PC-3 (cell line): ENCODE measurements around the gene LCAT. TPM values are rescaled to one million over a fixed set of nuclear protein-coding genes. Genes with fewer than 3 reads are reported as not detected.

Experiments used
- ATAC-seq: fragments of 200-7000 bp; cut with Tn5 transposase; 2 replicates; pipeline ENCODE4 v1.9.1; 2020; ENCODE audit warnings: mild to moderate bottlenecking, moderate library complexity
- BruUV-seq: library from RNA; stranded (reverse); fragments of 400-500 nt; replicated peaks from 2 replicates; lab custom pipeline; 2021; lab: Mats Ljungman, UMichigan
- CTCF ChIA-PET: fragments of 300-600 bp; sonication (Branson Sonifier 250); formaldehyde crosslinking; loops from one replicate; lab custom pipeline; 2022; ENCODE audit warnings: antibody characterized with exemption; lab: Charles Lee
- POLR2A ChIA-PET: fragments of 300-600 bp; sonication (Branson Sonifier 250); formaldehyde crosslinking; loops from one replicate; lab custom pipeline; 2022; ENCODE audit warnings: antibody characterized with exemption; ENCODE audit not compliant: unreplicated experiment; lab: Charles Lee
- DNase-seq: peaks from one replicate; pipeline ENCODE4 v3.0.0-alpha.2; 2015
- H2AFZ ChIP-seq: fragments of 300-600 bp; sonication (generic); 2 replicates; pipeline ENCODE4 v1.6.0; 2016; ENCODE audit warnings: antibody characterized with exemption, low read length
- H3F3A ChIP-seq: fragments of 300-600 bp; sonication (generic); one replicate; pipeline ENCODE4 v1.6.0; 2017; ENCODE audit warnings: antibody characterized with exemption, low read length, control low read depth, mild to moderate bottlenecking; ENCODE audit not compliant: unreplicated experiment
- H3K27ac ChIP-seq: fragments of 300-600 bp; sonication (generic); 2 replicates; pipeline ENCODE4 v1.5.1; 2016; ENCODE audit warnings: mild to moderate bottlenecking, low read length
- H3K27me3 ChIP-seq: fragments of 300-600 bp; sonication (generic); 2 replicates; pipeline ENCODE4 v1.6.1; 2016; ENCODE audit warnings: low read length, mixed read lengths
- H3K36me3 ChIP-seq: fragments of 300-600 bp; sonication (generic); 2 replicates; pipeline ENCODE4 v1.6.1; 2016; ENCODE audit warnings: low read depth, mixed run types, low read length, mixed read lengths
- H3K4me1 ChIP-seq: fragments of 300-600 bp; sonication (generic); 2 replicates; pipeline ENCODE4 v1.5.1; 2016; ENCODE audit warnings: low read length; ENCODE audit not compliant: insufficient read depth
- H3K4me2 ChIP-seq: fragments of 300-600 bp; sonication (generic); 2 replicates; pipeline ENCODE4 v1.6.0; 2016; ENCODE audit warnings: low read length
- H3K4me3 ChIP-seq: fragments of 300-600 bp; sonication (generic); 2 replicates; pipeline ENCODE4 v1.5.1; 2016; ENCODE audit warnings: mild to moderate bottlenecking, low read length, mixed read lengths
- H3K79me2 ChIP-seq: fragments of 300-600 bp; sonication (generic); 2 replicates; pipeline ENCODE4 v1.6.1; 2017; ENCODE audit warnings: low read length, mixed read lengths
- H3K9ac ChIP-seq: fragments of 300-600 bp; sonication (generic); 2 replicates; pipeline ENCODE4 v1.6.0; 2016; ENCODE audit warnings: mild to moderate bottlenecking, low read length
- H3K9me2 ChIP-seq: fragments of 300-600 bp; sonication (generic); replicated peaks from 2 replicates; pipeline ENCODE4 v1.6.1; 2016; ENCODE audit warnings: mixed run types, low read length, mixed read lengths
- H3K9me3 ChIP-seq: fragments of 300-600 bp; sonication (generic); 2 replicates; pipeline ENCODE4 v1.6.1; 2016; ENCODE audit warnings: low read length, mixed read lengths
- H4K20me1 ChIP-seq: fragments of 300-600 bp; sonication (generic); 2 replicates; pipeline ENCODE4 v1.6.1; 2016; ENCODE audit warnings: low read length, mixed read lengths
- EZH2 ChIP-seq: fragments of 300-600 bp; sonication (generic); IDR thresholded peaks from one replicate; pipeline ENCODE4 v1.6.1; 2017; ENCODE audit warnings: antibody characterized with exemption, mild to moderate bottlenecking, low read length; ENCODE audit not compliant: unreplicated experiment
- EZH2phosphoT487 ChIP-seq: fragments of 300-600 bp; sonication (generic); IDR thresholded peaks from 2 replicates; pipeline ENCODE4 v1.6.1; 2018; ENCODE audit warnings: mild to moderate bottlenecking, antibody characterized with exemption, low read length, borderline replicate concordance
- intact Hi-C: fragments of 100-400 bp; cut with micrococcal nuclease; formaldehyde crosslinking; loops from 2 replicates; pipeline ENCODE4 v1.9.0; 2023
- total RNA-seq: library from RNA; depleted of rRNA; stranded (reverse); fragments of >200 nt; gene quantifications from 2 replicates; pipeline ENCODE4 v1.2.3, GENCODE V29; 2014
- TF ChIP-seq, protein P1 (sequence below): fragments of 300-600 bp; sonication (generic); conservative IDR thresholded peaks from 2 replicates; pipeline ENCODE4 v1.5.1; 2017; ENCODE audit warnings: antibody characterized with exemption, low read depth, mild to moderate bottlenecking, low read length

Gene LCAT
- total RNA-seq, 1 experiment from 2014 or later: 3.2 TPM

DNA sequence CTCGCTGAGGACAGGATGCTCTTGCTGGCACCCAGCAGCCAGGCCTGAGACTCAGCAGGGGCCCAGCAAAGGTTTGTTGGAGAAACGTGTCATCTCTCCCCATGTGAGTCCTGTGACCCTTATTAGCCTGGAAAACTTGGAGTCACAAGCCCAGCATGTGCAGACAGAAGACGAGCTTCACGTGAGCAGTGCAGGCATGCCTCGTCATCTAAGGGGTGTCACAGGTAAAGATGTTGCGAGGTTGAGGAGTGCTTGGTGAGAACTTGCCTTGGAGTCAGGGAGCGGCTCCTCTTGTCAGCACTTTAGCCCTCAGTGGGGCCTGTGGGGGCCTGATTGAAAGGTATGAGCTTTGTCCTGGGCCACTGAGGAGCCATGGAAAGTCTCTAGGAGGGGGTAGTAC, 10.1 kb downstream of the LCAT start:
- Histone ChIP-seq H3K36me3 (no peaks in the 10 kb centered on the region), H4K20me1 (no peaks in the 10 kb centered on the region), H3K79me2 (peaks cover 31% of the 10 kb centered on the region), H3K4me2 (peak overlapping the region; percentile 84; the same call in 1 of the 2 replicates), H3K27me3 (no peaks in the 10 kb centered on the region), H3K4me1 (peaks cover 14% of the 10 kb centered on the region; the same call in 1 of the 2 replicates), H3K9ac (no peak overlapping the region), H3K9me3 (no peaks in the 10 kb centered on the region), H3K4me3 (peak overlapping the region; percentile 88; the same call in 1 of the 2 replicates), H3K27ac (no peak overlapping the region), H2AFZ (no peak overlapping the region), H3K9me2 (no peaks in the 10 kb centered on the region), H3F3A (no peaks in the 10 kb centered on the region)
- intact Hi-C loops: no loop called here
- CTCF ChIA-PET: no interaction called here
- TF ChIP-seq, protein P1, sequence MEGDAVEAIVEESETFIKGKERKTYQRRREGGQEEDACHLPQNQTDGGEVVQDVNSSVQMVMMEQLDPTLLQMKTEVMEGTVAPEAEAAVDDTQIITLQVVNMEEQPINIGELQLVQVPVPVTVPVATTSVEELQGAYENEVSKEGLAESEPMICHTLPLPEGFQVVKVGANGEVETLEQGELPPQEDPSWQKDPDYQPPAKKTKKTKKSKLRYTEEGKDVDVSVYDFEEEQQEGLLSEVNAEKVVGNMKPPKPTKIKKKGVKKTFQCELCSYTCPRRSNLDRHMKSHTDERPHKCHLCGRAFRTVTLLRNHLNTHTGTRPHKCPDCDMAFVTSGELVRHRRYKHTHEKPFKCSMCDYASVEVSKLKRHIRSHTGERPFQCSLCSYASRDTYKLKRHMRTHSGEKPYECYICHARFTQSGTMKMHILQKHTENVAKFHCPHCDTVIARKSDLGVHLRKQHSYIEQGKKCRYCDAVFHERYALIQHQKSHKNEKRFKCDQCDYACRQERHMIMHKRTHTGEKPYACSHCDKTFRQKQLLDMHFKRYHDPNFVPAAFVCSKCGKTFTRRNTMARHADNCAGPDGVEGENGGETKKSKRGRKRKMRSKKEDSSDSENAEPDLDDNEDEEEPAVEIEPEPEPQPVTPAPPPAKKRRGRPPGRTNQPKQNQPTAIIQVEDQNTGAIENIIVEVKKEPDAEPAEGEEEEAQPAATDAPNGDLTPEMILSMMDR: no peak
- POLR2A ChIA-PET: no interaction called here
- no peak for DNase-seq
- BruUV-seq: no TSS peak
- ATAC-seq: no peak

DNA sequence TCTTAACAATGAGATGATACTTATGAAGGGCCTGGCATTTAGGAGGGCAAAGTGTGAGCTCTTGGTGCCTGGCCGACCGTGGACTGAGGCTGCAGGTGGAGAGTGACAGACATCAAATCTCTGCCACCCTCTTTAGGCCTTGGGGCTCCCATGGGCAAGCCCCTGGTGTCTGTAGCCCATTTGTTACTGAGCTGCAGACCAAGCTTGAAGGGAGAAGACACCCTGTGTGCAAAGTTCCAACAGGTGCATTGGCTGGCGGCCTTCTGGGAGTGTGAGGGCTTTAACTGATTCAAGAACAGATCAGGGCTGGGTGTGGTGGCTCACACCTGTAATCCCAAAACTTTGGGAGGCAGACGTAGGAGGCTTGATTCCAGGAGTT, 11.5 kb downstream of the LCAT start:
- POLR2A ChIA-PET: no interaction called here

DNA sequence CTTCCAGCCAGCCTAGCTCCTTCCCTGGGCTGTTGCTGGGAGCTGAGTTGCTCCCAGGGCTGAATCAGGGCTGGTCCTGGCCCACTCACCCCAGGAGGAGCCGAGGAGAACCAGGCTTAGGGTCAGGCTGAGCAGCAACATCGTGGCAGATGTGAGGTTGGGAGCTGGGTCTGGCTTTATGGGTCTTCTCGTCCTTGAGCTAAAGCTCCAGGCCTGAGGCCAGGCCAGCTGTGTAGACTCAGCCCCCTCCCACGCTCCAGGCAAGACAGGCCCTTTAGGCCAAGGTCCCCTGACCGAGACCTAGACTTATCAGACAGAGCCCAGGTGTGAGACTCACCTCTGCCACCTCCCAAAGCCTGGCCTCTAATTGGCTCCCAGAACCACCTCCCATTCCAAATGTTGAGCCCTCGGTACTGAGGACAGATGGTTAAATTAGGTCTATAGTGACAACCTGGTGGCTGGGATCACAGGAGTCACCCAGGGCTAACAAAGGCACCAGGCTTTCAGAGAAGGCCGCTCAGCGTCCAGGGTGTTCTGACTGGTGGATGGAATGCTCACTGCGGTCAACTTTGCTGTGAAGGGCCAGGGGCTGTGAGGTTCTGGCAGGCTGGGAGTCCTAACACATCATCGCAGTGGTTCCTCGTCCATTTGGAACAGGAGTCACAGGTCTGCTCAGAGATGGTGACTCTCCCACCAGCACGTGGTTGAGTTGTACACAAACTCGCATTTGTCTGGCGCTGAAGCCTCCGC, 12.0 kb downstream of the LCAT start, which contains the start of gene CTRL:
CTRL (minus strand) TSS at position 151 of the 750 bp plus-strand sequence; CDS start at position 141, 10 bp downstream.
- Histone ChIP-seq H3K9ac (no peak within 1 kb of the TSS), H3K36me3 (no peaks in the 10 kb centered on the region), H3K4me1 (peaks cover 12% of the 10 kb centered on the region), H2AFZ (no peak within 1 kb of the TSS), H3K27me3 (no peaks in the 10 kb centered on the region), H3K79me2 (peaks cover 24% of the 10 kb centered on the region), H3F3A (no peaks in the 10 kb centered on the region), H3K9me2 (no peaks in the 10 kb centered on the region), H3K27ac (no peak within 1 kb of the TSS), H3K4me3 (no peak within 1 kb of the TSS), H4K20me1 (no peaks in the 10 kb centered on the region), H3K9me3 (no peaks in the 10 kb centered on the region), H3K4me2 (no peak within 1 kb of the TSS)
- ChIA-PET CTCF (no interaction called here), POLR2A (no interaction called here)
- DNase-seq: no peak
- TF ChIP-seq, protein P1: no peak
- no peak for TF ChIP-seq EZH2phosphoT487
- no peak for TF ChIP-seq EZH2
- intact Hi-C loops: no loop called here
- ATAC-seq: no peak
- no TSS peak for BruUV-seq

More for the DNA sequence above, 11.5 kb downstream of the LCAT start:
- ATAC-seq (no peak), DNase-seq (no peak)
- CTCF ChIA-PET: no interaction called here
- H3F3A ChIP-seq: no peaks in the 10 kb centered on the region
- H3K9me3 ChIP-seq: no peaks in the 10 kb centered on the region
- no peak for TF ChIP-seq EZH2phosphoT487
- TF ChIP-seq, protein P1: no peak
- TF ChIP-seq EZH2: no peak
- no peaks in the 10 kb centered on the region for H3K36me3 ChIP-seq
- no peak overlapping the region for H3K27ac ChIP-seq
- no peaks in the 10 kb centered on the region for H3K27me3 ChIP-seq
- no peak overlapping the region for H3K9ac ChIP-seq
- H3K9me2 ChIP-seq: no peaks in the 10 kb centered on the region
- no peak overlapping the region for H3K4me3 ChIP-seq
- intact Hi-C loops: no loop called here
- H3K4me1 ChIP-seq: peaks cover 14% of the 10 kb centered on the region; the same call in 1 of the 2 replicates
- H3K4me2 ChIP-seq: no peak overlapping the region
- H3K79me2 ChIP-seq: peaks cover 30% of the 10 kb centered on the region
- no peak overlapping the region for H2AFZ ChIP-seq
- no TSS peak for BruUV-seq
- H4K20me1 ChIP-seq: no peaks in the 10 kb centered on the region
